ENCODE data around the gene ZNF500. TPM values are rescaled to one million over a fixed set of nuclear protein-coding genes. Genes with fewer than 3 reads are reported as not detected.

Gene ZNF500
- total RNA-seq, 4 donors from 2014 or later = 3.8 to 11.7 (median 8.2) TPM

DNA sequence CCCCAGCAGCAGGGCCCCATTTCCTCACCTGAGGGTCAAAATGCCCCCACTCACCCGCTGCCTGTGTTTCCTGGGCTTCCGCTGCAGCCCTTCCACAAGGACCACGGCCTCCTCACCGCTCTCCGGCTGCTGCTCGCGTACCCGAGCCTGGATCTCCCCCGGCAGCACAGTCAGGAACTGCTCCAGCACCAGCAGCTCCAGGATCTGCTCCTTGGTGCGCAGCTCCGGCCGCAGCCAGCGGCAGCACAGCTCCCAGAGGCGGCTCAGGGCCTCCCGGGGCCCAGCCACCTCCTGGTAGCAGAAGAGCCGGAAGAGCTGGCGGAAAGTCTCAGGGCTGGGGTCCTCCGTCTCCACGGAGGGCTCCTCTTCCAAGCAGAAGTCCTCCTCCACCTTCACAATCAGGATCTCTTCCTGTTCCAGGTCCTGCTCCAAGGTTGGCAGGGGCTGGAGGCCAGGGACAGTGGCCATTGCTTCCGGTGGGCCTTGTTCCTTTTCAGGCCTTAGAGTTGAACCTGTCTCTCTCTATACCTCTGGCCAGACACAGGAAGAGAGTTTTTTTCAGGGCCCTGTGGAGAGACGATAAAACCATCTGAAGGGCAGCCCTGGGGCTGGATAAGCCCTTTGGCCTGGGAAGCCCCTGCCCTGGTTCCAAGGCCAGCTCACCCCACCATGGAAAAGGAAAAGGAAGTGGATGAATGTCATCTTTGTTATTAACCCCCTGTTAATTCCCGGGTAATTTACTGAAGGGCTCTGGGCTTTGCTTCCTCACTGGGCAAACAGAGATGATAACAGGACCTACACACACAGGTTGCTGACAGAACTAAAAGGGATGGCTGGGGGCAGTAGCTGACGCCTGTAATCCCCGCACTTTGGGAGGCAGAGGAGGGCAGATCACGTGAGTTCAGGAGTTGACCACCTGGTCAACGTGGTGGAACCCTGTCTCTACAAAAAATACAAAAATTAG lies 1.2 kb downstream of the ZNF500 start:
- TF ChIP-seq, protein P1, sequence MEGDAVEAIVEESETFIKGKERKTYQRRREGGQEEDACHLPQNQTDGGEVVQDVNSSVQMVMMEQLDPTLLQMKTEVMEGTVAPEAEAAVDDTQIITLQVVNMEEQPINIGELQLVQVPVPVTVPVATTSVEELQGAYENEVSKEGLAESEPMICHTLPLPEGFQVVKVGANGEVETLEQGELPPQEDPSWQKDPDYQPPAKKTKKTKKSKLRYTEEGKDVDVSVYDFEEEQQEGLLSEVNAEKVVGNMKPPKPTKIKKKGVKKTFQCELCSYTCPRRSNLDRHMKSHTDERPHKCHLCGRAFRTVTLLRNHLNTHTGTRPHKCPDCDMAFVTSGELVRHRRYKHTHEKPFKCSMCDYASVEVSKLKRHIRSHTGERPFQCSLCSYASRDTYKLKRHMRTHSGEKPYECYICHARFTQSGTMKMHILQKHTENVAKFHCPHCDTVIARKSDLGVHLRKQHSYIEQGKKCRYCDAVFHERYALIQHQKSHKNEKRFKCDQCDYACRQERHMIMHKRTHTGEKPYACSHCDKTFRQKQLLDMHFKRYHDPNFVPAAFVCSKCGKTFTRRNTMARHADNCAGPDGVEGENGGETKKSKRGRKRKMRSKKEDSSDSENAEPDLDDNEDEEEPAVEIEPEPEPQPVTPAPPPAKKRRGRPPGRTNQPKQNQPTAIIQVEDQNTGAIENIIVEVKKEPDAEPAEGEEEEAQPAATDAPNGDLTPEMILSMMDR (IDR thresholded peaks at IDR 0.05; ENCODE audit: low read depth) = no peak

DNA sequence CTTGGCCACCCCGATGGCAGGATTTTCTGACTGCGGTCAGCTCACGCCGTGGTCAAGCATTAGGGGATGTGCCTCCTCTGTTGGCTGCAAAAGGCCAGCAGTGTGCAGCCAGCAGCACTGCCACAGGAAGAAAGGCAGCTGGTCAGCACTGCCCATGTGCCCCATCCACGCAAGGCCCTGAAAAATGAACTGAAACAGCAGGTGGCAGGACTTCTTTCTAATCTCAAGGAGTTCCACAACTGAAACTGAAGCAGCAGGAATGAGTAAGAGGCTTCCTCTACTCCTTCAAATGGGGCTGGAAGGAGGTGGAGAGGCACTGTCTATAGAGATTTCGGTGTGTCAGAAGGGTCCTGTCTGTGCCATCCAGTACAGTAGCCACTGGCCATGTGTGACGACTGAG lies 3.2 kb downstream of the ZNF500 start:
- TF ChIP-seq, protein P1 (IDR thresholded peaks at IDR 0.05; ENCODE audit: low read depth) = no peak

DNA sequence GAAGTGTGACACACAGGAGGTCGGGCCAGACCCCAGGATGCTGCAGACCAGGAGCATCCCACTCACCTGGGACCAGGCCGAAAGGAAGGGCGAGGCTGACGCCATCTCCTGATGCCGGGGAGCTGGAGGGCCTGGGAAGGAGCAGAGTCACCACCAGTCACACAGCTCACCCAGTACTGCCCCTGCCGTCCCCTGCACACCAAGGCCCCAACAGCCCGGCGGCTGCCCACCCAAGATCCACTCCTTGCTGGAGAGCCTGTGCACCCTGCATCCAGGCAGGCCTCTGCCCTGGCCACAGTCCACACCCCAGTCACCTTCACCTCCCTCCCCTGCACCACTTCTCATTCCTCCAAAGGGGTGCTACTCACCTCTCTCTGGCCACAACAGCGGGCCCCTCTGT lies 4.8 kb downstream of the ZNF500 start:
- TF ChIP-seq, protein P1 (IDR thresholded peaks at IDR 0.05; ENCODE audit: low read depth) = no peak

DNA sequence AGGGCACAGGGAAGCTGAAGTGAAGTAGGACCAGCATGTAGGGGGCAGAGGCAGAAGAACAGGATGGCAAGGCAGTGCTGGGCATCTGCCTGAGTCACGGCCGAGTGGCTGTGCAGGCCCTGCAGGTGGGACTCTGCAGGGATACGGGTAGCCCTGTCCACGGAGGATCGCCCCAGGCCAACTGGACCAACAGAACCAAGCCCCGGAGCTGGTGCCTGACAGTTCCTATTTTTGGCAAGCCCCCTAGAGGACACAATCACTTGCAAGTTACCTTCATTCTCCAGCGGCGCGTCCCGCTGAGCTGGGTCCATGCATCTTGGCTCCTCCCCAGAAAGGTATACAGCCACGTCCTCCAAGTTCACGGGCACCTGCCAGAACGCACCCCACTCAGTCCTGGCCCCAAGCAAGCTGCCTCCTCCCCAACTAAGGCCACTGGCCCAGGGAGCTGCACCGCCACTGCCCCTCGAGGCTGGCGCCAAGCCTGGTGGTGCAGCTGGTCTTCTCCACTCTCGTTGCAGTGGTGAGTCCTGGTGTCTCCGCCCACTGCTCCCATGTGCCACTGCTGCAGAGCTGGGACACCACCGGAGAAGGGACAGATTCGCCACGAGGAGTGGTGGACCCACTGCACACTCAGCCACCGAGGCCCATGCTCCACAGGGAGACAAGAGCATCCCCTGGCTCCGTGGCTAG lies 6.6 kb downstream of the ZNF500 start:
- TF ChIP-seq, protein P1 (IDR thresholded peaks at IDR 0.05; ENCODE audit: low read depth) = no peak

DNA sequence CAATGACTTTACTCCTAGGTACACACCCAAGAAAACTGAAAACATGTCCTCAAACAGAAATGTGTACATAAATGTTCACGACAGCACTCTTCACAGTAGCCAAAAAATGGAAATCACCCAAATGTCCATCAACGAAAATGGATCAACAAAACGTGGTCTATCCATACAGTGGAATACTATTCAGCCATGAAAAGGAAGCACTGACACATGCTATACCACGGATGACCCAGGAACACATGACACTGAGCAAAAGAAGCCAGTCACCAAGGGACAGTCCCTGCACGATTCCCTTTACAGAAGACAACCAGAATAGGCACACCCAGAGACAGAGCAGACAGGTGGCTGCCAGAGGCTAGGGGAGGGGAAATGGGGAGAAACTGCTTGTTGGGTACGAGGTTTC lies 11.3 kb downstream of the ZNF500 start:
- TF ChIP-seq, protein P1 (IDR thresholded peaks at IDR 0.05; ENCODE audit: low read depth) = no peak

DNA sequence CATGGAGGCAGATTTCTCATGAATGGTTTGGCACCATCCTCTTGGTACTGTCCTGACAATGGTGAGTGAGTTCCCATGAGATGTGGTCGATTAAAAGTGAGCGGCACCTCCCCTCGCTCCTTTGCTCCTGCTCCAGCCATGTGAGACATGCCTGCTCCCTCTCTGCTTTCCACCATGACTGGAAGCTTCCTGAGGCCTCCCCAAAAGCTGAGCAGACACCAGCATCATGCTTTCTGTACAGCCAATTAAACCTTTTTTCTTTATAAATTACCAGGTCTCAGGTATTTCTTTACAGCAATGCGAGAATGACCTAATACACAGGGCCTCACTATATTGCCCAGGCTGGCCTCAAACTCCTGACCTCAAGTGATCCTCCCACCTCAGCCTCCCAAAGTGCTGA lies 12.1 kb downstream of the ZNF500 start:
- TF ChIP-seq, protein P1 (IDR thresholded peaks at IDR 0.05; ENCODE audit: low read depth) = no peak

DNA sequence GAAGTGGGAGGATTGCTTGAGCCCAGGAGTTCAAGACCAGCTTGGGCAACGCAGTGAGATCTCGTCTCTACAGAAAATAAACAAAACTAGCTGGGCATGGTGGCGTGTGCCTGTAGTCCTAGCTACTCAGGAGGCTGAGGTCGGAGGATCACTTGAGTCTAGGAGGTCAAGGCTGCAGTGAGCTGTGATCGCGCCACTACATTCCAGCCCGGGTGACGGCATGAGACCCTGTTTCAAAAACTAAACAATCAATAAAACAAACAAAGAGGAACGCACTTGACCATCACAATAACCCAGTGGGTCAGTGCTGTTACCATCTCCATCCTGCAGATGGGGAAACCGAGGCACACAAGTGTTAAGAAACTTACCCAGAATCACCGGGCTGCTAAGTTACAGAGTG lies 13.7 kb downstream of the ZNF500 start:
- TF ChIP-seq, protein P1 (IDR thresholded peaks at IDR 0.05; ENCODE audit: low read depth) = no peak
